AG09309 (cell line): ENCODE measurements around the gene HPS1.

Experiments
- DNase-seq: peaks from one replicate; pipeline ENCODE4 v3.0.0-alpha.2; 2010; ENCODE audit warnings: low read depth
- H3K4me3 ChIP-seq: 2 replicates; pipeline ENCODE4 v1.5.1; 2011; ENCODE audit warnings: mild to moderate bottlenecking, low read depth, low read length, moderate library complexity; ENCODE audit not compliant: control insufficient read depth
- TF ChIP-seq, protein P1 (sequence below): IDR thresholded peaks from 2 replicates; pipeline ENCODE4 v1.5.1; 2011; ENCODE audit warnings: mild to moderate bottlenecking, low read depth, low read length, inconsistent platforms; ENCODE audit not compliant: insufficient read depth, control insufficient read depth; ENCODE audit errors: missing control alignments

Gene HPS1

GRCh38 chr10:98377001-98377400 is 69.7 kb downstream of the HPS1 start:
- H3K4me3 ChIP-seq: no peak overlapping the region
- TF ChIP-seq, protein P1, sequence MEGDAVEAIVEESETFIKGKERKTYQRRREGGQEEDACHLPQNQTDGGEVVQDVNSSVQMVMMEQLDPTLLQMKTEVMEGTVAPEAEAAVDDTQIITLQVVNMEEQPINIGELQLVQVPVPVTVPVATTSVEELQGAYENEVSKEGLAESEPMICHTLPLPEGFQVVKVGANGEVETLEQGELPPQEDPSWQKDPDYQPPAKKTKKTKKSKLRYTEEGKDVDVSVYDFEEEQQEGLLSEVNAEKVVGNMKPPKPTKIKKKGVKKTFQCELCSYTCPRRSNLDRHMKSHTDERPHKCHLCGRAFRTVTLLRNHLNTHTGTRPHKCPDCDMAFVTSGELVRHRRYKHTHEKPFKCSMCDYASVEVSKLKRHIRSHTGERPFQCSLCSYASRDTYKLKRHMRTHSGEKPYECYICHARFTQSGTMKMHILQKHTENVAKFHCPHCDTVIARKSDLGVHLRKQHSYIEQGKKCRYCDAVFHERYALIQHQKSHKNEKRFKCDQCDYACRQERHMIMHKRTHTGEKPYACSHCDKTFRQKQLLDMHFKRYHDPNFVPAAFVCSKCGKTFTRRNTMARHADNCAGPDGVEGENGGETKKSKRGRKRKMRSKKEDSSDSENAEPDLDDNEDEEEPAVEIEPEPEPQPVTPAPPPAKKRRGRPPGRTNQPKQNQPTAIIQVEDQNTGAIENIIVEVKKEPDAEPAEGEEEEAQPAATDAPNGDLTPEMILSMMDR: no peak
- DNase-seq: no peak

DNA sequence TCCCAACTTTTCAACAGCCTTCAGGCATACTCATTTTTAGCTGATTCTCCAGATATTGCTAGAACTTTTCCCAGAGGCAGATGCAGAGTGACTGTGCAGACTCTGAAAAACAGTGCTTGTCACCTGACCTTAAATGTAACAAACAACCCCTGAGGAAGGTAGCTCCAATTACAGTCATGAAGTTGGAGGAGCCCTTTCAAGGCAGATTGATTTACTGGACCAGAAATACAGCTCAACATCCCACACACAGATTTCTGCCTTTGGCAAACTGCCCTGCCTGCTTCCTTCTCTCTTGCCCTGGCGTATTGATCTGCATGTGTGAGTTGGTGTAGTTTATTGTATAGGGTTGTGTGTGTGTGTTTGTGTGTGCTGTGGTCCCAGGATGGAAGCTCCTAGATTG is 70.2 kb downstream of the HPS1 start:
- TF ChIP-seq, protein P1: no peak
- no peak overlapping the region for H3K4me3 ChIP-seq
- no peak for DNase-seq

DNA sequence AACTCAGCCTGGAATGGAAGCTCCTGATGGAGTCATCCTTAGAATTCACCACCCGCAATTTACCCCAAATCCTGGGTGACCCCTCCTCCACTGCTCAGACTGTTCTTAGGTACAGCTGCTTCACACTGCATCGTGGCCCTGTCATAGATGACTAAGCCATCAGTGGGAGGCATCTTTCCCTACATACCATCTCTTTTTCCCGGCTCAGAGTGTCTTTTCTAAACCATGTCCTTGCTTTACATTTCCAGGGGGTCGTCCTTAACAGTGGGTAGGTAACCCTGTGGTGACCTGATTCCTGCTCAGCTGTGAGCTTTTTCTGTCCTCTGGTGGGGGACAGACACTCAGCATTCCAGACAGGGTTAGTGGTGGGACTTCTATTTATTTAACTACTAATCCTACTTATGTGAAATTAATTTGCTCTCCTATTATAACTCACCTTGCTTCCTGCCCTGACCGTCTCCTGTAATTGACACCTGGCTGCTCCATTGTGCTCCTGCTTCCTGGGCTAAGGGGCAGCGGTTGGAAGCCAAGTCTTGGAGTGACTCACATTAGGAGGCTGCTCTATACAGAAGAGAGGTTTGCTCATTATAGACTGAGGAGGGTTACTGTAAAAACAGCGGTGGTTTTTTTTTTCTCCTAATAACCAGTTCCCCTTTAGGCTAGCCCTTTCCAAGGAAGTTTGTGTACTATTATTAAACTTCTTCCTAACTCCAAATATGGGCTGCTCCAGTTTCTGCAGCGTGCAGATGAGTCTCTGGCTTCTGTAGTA is 72.3 kb downstream of the HPS1 start:
- no peak overlapping the region for H3K4me3 ChIP-seq
- DNase-seq: peak; percentile 20
- TF ChIP-seq, protein P1: no peak

GRCh38 chr10:98373260-98374040 is 73.3 kb downstream of the HPS1 start:
- TF ChIP-seq, protein P1: no peak
- no peak for DNase-seq
- H3K4me3 ChIP-seq: no peak overlapping the region

DNA sequence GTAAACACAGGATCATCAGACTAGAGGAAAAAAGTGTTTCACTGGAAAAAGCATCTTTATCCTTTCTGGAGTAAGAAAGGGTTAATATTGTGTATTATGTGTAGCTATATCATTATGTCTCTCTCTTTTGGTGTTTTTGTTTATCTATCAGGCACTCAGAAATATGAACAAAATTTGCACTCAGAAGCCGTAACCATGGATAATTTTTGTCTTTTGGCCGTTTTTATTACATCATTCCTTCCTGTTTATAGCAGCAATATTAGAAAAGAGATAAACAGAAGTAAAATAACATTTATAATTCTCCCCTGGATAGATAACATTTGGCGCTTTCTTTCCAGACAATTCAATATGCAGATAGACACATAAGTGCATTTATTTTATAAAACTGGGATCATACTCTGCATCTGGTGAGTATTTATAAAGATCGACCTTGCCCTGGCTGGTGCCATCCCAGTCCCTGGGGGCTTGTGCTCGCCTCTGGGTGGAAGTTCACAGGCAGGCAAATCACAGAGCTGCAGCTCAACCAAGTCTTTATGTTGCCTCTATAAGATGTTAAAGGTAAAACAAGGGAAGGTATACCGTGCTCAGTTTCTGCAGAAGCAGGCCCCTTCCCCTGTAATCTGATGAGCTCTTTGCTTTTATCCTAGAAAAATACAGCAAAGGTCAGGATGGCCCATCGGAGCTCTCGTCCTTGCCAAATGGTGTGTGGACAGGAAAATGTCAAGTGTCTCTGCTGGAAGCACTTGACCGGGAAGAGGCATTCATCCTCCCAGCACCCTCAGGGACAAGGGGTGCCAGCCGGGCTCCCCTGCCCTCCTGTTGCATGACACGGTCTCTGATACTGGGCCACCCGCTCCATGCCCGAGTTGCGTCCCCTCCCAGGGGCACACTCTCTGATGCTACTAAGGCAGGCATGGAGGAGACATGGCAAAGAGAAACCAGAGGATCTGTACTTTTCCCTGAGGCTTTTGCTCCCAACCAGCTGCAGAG is 75.6 kb downstream of the HPS1 start:
- TF ChIP-seq, protein P1: no peak
- no peak overlapping the region for H3K4me3 ChIP-seq
- no peak for DNase-seq

- no peak overlapping the region for H3K4me3 ChIP-seq
- no peak for DNase-seq
- TF ChIP-seq, protein P1: no peak
Measured at GRCh38 chr10:98369801-98370200, 76.9 kb downstream of the HPS1 start.
